Neural progenitor cell (in vitro differentiated cells): Measurements from ENCODE around the gene ZBTB7B.

Experiments used
- CTCF ChIP-seq: fragments of 200-600 bp; sonication (generic); IDR thresholded peaks from 2 replicates; pipeline ENCODE4 v1.5.1; 2017; ENCODE audit warnings: antibody characterized with exemption, mild to moderate bottlenecking
- EZH2 ChIP-seq: fragments of 200-600 bp; sonication (generic); IDR thresholded peaks from 2 replicates; pipeline ENCODE4 v1.6.1; 2017; ENCODE audit warnings: antibody characterized with exemption, mild to moderate bottlenecking, moderate library complexity
- EZH2phosphoT487 ChIP-seq: fragments of 200-600 bp; sonication (generic); IDR thresholded peaks from 2 replicates; pipeline ENCODE4 v1.6.1; 2017; ENCODE audit warnings: antibody characterized with exemption

- TF ChIP-seq CTCF, result no peak
- no peak for TF ChIP-seq EZH2phosphoT487
- no peak for TF ChIP-seq EZH2
These were observed 6.7 kb downstream of the ZBTB7B start for GRCh38 chr1:155009221-155009711.
